ENCODE data around the gene NEDD4. TPM values are rescaled to one million over a fixed set of nuclear protein-coding genes. Genes with fewer than 3 reads are reported as not detected.

NEDD4 gene
- total and polyA plus RNA-seq, 10 of the 15 experiments (the other 5 are each of a cell fraction or from before 2014, with no cell fraction given), result 1.3 to 7.7 (median 4.4) TPM

DNA sequence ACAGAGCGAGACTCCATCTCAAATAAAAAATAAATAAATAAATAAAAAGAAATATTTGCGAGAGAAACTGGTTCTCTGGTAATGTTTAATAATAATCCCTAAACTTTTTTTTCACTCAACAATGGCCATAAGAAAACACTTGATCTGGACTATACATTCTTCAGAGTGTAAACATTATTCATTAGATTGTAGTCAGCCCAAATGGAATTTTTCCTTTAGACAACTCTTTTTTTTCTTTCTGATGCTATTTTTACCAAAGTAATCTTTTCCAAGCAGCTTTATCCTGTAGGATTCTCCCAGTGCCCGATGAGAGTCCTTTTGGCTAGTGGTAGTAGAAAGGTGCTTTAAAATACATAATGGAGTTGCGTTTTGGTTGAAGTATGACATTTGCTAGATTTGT, 90.4 kb downstream of the NEDD4 start (continued):
- no peak for TF ChIP-seq BCLAF1 (IDR thresholded peaks at IDR 0.05)
- TF ChIP-seq PBX3 (IDR thresholded peaks at IDR 0.05; ENCODE audit: insufficient replicate concordance, low read depth, low read length), result no peak
- TF ChIP-seq, protein P1, sequence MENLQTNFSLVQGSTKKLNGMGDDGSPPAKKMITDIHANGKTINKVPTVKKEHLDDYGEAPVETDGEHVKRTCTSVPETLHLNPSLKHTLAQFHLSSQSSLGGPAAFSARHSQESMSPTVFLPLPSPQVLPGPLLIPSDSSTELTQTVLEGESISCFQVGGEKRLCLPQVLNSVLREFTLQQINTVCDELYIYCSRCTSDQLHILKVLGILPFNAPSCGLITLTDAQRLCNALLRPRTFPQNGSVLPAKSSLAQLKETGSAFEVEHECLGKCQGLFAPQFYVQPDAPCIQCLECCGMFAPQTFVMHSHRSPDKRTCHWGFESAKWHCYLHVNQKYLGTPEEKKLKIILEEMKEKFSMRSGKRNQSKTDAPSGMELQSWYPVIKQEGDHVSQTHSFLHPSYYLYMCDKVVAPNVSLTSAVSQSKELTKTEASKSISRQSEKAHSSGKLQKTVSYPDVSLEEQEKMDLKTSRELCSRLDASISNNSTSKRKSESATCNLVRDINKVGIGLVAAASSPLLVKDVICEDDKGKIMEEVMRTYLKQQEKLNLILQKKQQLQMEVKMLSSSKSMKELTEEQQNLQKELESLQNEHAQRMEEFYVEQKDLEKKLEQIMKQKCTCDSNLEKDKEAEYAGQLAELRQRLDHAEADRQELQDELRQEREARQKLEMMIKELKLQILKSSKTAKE (IDR thresholded peaks at IDR 0.05; ENCODE audit: low read depth, poor library complexity, severe bottlenecking), result no peak
- TF ChIP-seq JUNB (IDR thresholded peaks at IDR 0.05), result no peak
- TF ChIP-seq, protein P2, sequence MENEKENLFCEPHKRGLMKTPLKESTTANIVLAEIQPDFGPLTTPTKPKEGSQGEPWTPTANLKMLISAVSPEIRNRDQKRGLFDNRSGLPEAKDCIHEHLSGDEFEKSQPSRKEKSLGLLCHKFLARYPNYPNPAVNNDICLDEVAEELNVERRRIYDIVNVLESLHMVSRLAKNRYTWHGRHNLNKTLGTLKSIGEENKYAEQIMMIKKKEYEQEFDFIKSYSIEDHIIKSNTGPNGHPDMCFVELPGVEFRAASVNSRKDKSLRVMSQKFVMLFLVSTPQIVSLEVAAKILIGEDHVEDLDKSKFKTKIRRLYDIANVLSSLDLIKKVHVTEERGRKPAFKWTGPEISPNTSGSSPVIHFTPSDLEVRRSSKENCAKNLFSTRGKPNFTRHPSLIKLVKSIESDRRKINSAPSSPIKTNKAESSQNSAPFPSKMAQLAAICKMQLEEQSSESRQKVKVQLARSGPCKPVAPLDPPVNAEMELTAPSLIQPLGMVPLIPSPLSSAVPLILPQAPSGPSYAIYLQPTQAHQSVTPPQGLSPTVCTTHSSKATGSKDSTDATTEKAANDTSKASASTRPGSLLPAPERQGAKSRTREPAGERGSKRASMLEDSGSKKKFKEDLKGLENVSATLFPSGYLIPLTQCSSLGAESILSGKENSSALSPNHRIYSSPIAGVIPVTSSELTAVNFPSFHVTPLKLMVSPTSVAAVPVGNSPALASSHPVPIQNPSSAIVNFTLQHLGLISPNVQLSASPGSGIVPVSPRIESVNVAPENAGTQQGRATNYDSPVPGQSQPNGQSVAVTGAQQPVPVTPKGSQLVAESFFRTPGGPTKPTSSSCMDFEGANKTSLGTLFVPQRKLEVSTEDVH (IDR thresholded peaks at IDR 0.05; ENCODE audit: low read depth, partially characterized antibody), result no peak

All from GM12878 (cell line).